Motor neuron (in vitro differentiated cells): ENCODE results near the gene SLC37A1. TPM values are rescaled to one million over a fixed set of nuclear protein-coding genes. Genes with fewer than 3 reads are reported as not detected.
"Not testable (repeated sequence)": the region's sequence is repeated elsewhere in the genome, so short reads cannot be mapped to it uniquely, and the experiment has no call there.

Experiments
- ATAC-seq, 8 experiments: fragments of 200-7000 bp; cut with Tn5 transposase; replicated peaks in 6 of 8; 2 replicates each; pipeline ENCODE4 v1.8.0; 2021; ENCODE audit warnings: mild to moderate bottlenecking in 8 of 8, moderate library complexity in 8 of 8
- H3K27ac ChIP-seq, 2 donors: fragments of 250-450 bp; sonication (Bioruptor Pico); 2 replicates each; pipeline ENCODE4 v1.9.0; 2021; ENCODE audit warnings: antibody characterized with exemption in 2 of 2, mild to moderate bottlenecking in 2 of 2, moderate library complexity in 1 of 2
- H3K4me1 ChIP-seq, 2 donors: fragments of 250-450 bp; sonication (Bioruptor Pico); replicated peaks in 1 of 2; 2 replicates each; pipeline ENCODE4 v1.6.1; 2021; ENCODE audit warnings: antibody characterized with exemption in 2 of 2, mild to moderate bottlenecking in 2 of 2, moderate library complexity in 1 of 2
- H3K4me3 ChIP-seq, 5 donors: fragments of 250-450 bp; sonication (Bioruptor Pico); 2 replicates each; pipeline ENCODE4 v1.9.0; 2021; ENCODE audit warnings: antibody characterized with exemption in 5 of 5, mild to moderate bottlenecking in 5 of 5, moderate library complexity in 4 of 5
- WGBS, 10 experiments: fragments of 450-650 bp; shearing (Covaris generic); methylation state at CpG; one replicate each; pipeline ENCODE4 v1.0.0; 2022; 5-methylcytosine and 5-hydroxymethylcytosine counted together
- in situ Hi-C, 9 experiments: fragments of 400-800 bp; cut with MboI; loops; one replicate each; pipeline ENCODE4 v1.15.0; 2021; ENCODE audit warnings: low sequenced_read_pairs in 9 of 9, low pct_unique_long_range_greater_than_20kb in 2 of 9; ENCODE audit not compliant: unreplicated experiment in 9 of 9
- total RNA-seq, 8 experiments: library from RNA; unstranded; fragments of 300-600 nt; gene quantifications; 2 replicates each; pipeline versions ENCODE4 v1.2.3 to v1.2.4, GENCODE V29; 2022

SLC37A1 gene
- total RNA-seq, 8 experiments from 2014 or later, result 0.71 to 49.0 (median 14.1) TPM

DNA sequence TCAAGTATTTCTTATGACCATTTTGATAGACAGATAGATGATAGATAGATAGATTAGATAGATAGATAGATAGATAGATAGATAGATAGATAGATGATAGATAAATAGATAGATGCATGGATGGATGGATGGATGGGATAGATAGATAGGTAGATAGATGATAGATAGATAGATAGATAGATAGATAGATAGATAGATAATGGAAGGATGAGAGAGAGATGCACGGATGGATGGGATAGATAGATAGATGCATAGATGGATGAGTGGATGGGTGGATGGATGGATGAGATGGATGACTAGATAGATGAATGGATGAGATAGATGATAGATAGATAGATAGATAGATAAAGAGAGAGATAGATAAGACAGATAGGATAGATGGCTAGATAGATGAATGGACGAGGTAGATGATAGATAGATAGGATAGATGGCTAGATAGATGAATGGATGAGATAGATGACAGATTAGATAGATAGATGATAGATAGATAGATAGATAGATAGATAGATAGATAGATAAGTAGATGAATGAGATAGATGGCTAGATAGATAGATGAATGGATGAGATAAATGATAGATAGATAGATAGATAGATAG, 114.9 kb downstream of the SLC37A1 start:
- H3K27ac ChIP-seq, in situ Hi-C loops, H3K4me3 ChIP-seq, ATAC-seq: not testable (repeated sequence)
- 20 to 100% (median 79%) methylated on average over 1 to 2 of the region's 2 CpGs; no CpG with 5 or more reads in 1 of the 10 experiments for WGBS, 10 experiments
- peaks cover 8 to 11% of the 10 kb centered on the region in 2 donors for H3K4me1 ChIP-seq

DNA sequence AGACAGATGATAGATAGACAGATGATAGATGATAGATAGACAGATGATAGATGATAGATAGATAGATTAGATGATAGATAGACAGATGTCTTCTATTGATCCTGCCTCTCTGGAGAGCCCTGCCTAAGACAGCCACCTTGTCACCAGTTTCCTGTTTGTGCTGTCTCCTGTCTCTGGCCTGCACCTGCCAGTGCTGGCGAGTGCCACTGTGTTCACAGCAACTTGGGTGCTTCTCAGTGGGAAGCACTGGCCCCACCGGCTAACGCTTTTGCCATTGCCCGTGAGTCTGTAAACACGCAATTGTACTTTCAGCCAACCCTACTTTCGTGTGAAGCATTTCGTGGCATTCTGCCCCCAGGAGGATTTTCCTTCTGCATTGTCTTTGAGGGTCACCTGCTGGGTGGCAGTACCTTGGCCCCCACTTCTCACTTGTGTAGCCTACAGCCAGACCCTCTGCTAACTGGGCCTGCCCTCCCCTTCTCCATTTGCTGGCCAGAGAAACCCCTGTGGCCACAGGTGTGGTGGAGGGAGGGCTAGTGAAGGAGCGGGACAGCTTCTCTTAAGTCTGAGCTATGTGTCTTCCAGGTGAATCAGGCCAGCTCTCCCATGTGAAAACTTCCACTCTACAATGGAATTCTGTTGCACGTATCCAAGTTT, 116.4 kb downstream of the SLC37A1 start:
- no peak overlapping the region for H3K27ac ChIP-seq
- in situ Hi-C loops, result no loop called here
- WGBS, 10 experiments, result 0 to 98% (median 60%) methylated on average over 1 to 6 of the region's 9 CpGs; no CpG with 5 or more reads in 3 of the 10 experiments
- peaks cover 8 to 11% of the 10 kb centered on the region in 2 donors for H3K4me1 ChIP-seq
- ATAC-seq, result peak in 1 of 8 experiments; percentile 25
- no peak overlapping the region for H3K4me3 ChIP-seq

DNA sequence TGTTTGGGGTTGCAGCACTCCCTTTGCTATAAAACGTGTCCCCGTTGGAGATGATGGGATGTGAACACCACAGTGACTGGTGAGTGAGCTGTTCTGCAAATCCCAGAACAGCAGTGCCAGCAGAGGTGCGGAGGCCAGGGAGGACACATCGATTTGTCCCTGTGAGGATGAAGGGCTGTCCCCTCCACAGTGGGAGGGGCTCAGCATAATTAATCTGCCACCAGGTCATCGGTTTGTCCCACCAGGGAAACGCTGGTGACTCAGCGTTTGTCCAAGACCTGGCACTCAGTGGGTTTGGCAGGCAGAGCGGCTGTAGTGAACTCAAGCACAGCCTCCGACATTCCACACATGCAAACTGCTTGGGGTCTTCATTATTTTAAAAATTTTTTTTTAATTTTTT, 117.0 kb downstream of the SLC37A1 start:
- no peak overlapping the region for H3K4me3 ChIP-seq
- H3K4me1 ChIP-seq, result peaks cover 8 to 11% of the 10 kb centered on the region in 2 donors
- no peak overlapping the region for H3K27ac ChIP-seq
- in situ Hi-C loops, result no loop called here
- ATAC-seq, result peak in 5 of 8 experiments; percentile 88 to 96 (median 94)
- 0 to 78% (median 60%) methylated on average over 1 to 7 of the region's 9 CpGs; no CpG with 5 or more reads in 1 of the 10 experiments for WGBS, 10 experiments

Other genes starting within 250 kb of the SLC37A1 start
- gene TFF3, start 198.4 kb upstream of the SLC37A1 start, total RNA-seq, result 100 to 1,000 TPM in 1 of 8 experiments, 1 to 10 TPM in 1, under 1 TPM in 4, not detected in 2; 0.11 to 143 (median 0.63) TPM
- gene TFF2, start 162.9 kb upstream of the SLC37A1 start, total RNA-seq, result not detected
- gene TFF1, start 147.3 kb upstream of the SLC37A1 start, total RNA-seq, result 1 to 10 TPM in 1 of 8 experiments, not detected in 7; 1.5 TPM
- gene TMPRSS3, start 117.8 kb upstream of the SLC37A1 start, total RNA-seq, result under 1 TPM in 7 of 8 experiments, not detected in 1; 0.07 to 0.33 (median 0.14) TPM
- gene UBASH3A, start 110.0 kb upstream of the SLC37A1 start, total RNA-seq, result under 1 TPM in 3 of 8 experiments, not detected in 5; 0.25 to 0.66 (median 0.28) TPM
- gene RSPH1, start 17.6 kb upstream of the SLC37A1 start, total RNA-seq, result 10 to 100 TPM in 1 of 8 experiments, 1 to 10 TPM in 4, under 1 TPM in 1, not detected in 2; 0.28 to 39.3 (median 1.5) TPM
- gene PDE9A, start 139.8 kb downstream of the SLC37A1 start, total RNA-seq, result 10 to 100 TPM in 5 of 8 experiments, under 1 TPM in 1, not detected in 2; 0.31 to 21.2 (median 15.6) TPM